Naive thymus-derived CD8-positive, alpha-beta T cell (primary cell): ENCODE measurements around the gene TMEM235. TPM values are rescaled to one million over a fixed set of nuclear protein-coding genes. Genes with fewer than 3 reads are reported as not detected.

Experiments used
- ATAC-seq, 2 donors: fragments of 150-1000 bp; cut with Tn5 transposase in 1 of 2; sonication (Bioruptor Pico), chemical (Tn5 transposase) in 1 of 2; 1 replicate in 1 of 2; 2 replicates in 1 of 2; pipeline ENCODE4 v1.10.0; 2021; ENCODE audit warnings: mild to moderate bottlenecking in 2 of 2, moderate library complexity in 2 of 2
- POLR2A ChIA-PET: fragments of 350-600 bp; sonication (Branson Sonifier 250); formaldehyde crosslinking; loops from one replicate; lab custom pipeline; 2021; ENCODE audit warnings: antibody characterized with exemption; lab: Charles Lee
- DNase-seq, 10 donors: peaks; one replicate each; pipeline versions ENCODE4 v3.0.0 to v3.0.0-alpha.2; 2020 to 2022
- H3K27ac Mint-ChIP-seq, 10 donors: one replicate each; pipeline ENCODE4 v1.8.0; 2020 to 2022; ENCODE audit warnings: mild to moderate bottlenecking in 10 of 10, mixed read lengths in 10 of 10, moderate library complexity in 4 of 10, inconsistent platforms in 1 of 10
- H3K27me3 Mint-ChIP-seq, 5 donors: one replicate each; pipeline ENCODE4 v1.8.0; 2021 to 2022; ENCODE audit warnings: mixed read lengths in 5 of 5
- H3K36me3 Mint-ChIP-seq, 3 donors: one replicate each; pipeline ENCODE4 v1.8.0; 2020 to 2022; ENCODE audit warnings: mixed read lengths in 3 of 3, mild to moderate bottlenecking in 2 of 3, inconsistent platforms in 1 of 3
- H3K4me1 Mint-ChIP-seq, 4 donors: one replicate each; pipeline ENCODE4 v1.8.0; 2021 to 2022; ENCODE audit warnings: mixed read lengths in 4 of 4
- H3K4me3 Mint-ChIP-seq, 10 donors: one replicate each; pipeline ENCODE4 v1.8.0; 2020 to 2022; ENCODE audit warnings: mild to moderate bottlenecking in 10 of 10, mixed read lengths in 10 of 10, moderate library complexity in 6 of 10, inconsistent platforms in 1 of 10
- H3K9me3 Mint-ChIP-seq, 9 donors: one replicate each; pipeline ENCODE4 v1.8.0; 2020 to 2022; ENCODE audit warnings: mixed read lengths in 9 of 9, mild to moderate bottlenecking in 3 of 9, inconsistent platforms in 1 of 9, moderate library complexity in 1 of 9
- polyA plus RNA-seq, 3 donors: library from polyadenylated mRNA; unstranded; fragments of 300-500 nt; fragmentation: Illumina TruSeq; gene quantifications; one replicate each; pipeline ENCODE4 v1.2.3, GENCODE V29; 2021
- total RNA-seq, 8 experiments: library from RNA in 2 of 8; stranded (reverse) in 2 of 8; gene quantifications; one replicate each; pipeline ENCODE4 v1.2.3 and lab custom pipeline; 2021 to 2026

Gene TMEM235
- total and polyA plus RNA-seq, 5 experiments from 2014 or later: not detected

DNA sequence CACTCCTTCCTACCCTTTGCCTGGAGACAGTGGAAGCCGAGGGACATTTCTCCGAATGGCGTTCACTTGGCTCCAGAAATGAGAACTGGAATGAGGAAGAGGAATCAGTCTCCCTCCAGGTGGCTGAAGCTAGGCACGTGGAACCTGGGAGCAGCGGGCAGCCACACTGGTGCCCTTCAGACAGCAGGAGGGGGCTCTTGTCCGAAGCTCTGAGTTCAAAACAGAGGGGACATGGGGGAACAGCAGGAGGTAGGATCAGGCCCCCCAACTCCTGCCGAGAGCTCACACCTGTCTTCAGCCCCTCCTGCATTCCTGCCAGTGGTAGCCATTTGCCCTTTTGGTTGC, 41.5 kb downstream of the TMEM235 start:
- DNase-seq: no peak
- ATAC-seq: no peak
- H3K36me3 Mint-ChIP-seq: no peaks in the 10 kb centered on the region
- peak overlapping the region in 8 of 10 donors; percentile 84 to 97 (median 94) for H3K27ac Mint-ChIP-seq
- no peaks in the 10 kb centered on the region for H3K9me3 Mint-ChIP-seq
- peak overlapping the region in 7 of 10 donors; percentile 42 to 72 (median 65) for H3K4me3 Mint-ChIP-seq
- peaks cover 0 to 2% (median 0%) of the 10 kb centered on the region in 5 donors for H3K27me3 Mint-ChIP-seq
- POLR2A ChIA-PET: interaction anchor here (0.9 to 1.6 kb wide), 2 partner anchors 9 to 11 kb away, joined by 3 to 4 read pairs; no protein-coding TSS in a partner anchor
- peaks cover 12 to 44% (median 37%) of the 10 kb centered on the region in 4 donors for H3K4me1 Mint-ChIP-seq

GRCh38 chr17:78273813-78274212, 42.4 kb downstream of the TMEM235 start:
- Mint-ChIP-seq H3K4me3 (no peak overlapping the region), H3K27ac (peak overlapping the region in 7 of 10 donors; percentile 23 to 96 (median 81)), H3K36me3 (no peaks in the 10 kb centered on the region), H3K4me1 (peaks cover 12 to 44% (median 37%) of the 10 kb centered on the region in 4 donors), H3K9me3 (no peaks in the 10 kb centered on the region), H3K27me3 (peaks cover 0 to 2% (median 0%) of the 10 kb centered on the region in 5 donors)
- ATAC-seq (no peak), DNase-seq (peak in 1 of 10 donors; percentile 59)
- POLR2A ChIA-PET: interaction anchor here (0.7 to 1.6 kb wide), 2 partner anchors 12 to 43 kb away, joined by 3 to 4 read pairs; no protein-coding TSS in a partner anchor

DNA sequence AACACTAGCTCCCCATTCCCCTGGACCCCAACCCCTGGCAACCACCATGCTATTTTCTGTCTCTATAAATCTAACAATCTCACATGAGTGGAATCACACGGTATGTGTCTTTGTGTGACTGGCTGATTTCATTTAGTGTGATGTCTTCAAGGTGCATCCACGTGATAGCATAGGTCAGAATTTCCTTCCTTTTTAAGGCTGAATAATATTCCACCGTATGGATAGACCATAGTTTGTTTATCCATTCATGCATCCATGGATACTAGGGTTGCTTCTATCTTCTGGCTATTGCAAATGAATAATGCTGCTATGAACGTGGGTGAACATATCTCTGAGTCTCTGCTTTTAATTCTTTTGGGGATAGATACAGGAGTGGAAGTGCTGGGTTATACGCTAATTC, 43.9 kb downstream of the TMEM235 start:
- POLR2A ChIA-PET: interaction anchor here (0.6 kb wide), 1 partner anchor 13 kb away, joined by 3 read pairs; no protein-coding TSS in a partner anchor
- DNase-seq (no peak), ATAC-seq (no peak)
- Mint-ChIP-seq H3K4me3 (peak overlapping the region in 2 of 10 donors; percentile 8 to 34), H3K27ac (peak overlapping the region in 6 of 10 donors; percentile 5 to 84 (median 24)), H3K9me3 (no peaks in the 10 kb centered on the region), H3K27me3 (peaks cover 0 to 2% (median 0%) of the 10 kb centered on the region in 5 donors), H3K36me3 (no peaks in the 10 kb centered on the region), H3K4me1 (peaks cover 14 to 43% (median 37%) of the 10 kb centered on the region in 4 donors)

DNA sequence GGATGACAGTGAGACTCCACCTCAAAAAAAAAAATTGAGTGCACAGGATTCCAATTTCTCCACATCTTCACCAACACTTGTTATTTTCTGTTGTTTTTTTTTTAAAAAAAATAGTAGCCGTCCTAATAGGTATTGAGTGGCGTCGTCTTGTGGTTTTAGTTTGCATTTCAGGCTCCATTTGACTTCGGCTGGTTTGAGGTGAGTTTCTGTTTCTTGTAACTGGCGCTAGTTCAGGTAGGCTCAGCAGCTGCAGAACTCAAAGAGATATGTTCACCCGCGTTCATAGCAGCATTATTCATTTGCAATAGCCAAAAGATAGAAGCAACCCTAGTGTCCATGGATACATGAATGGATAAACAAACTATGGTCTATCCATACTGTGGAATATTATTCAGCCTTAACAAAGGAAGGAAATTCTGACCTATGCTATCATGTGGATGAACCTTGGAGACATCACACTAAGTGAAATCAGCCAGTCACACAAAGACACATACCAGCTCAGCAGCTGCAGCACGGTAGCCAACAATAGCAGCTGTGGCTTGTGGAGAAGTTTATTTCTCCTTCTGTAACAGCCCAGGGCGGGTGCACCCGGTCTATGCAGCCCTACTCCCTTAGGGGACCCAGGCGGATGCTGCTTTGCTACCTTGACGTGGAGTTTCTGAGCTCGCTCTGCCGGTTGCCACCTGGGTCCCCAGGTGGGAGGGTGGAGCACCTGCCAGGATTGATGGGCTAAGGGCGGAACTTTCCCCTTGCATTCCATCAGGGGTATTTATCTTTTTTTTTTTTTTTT, 44.9 kb downstream of the TMEM235 start:
- peak in 1 of 10 donors; percentile 25 for DNase-seq
- Mint-ChIP-seq H3K36me3 (no peaks in the 10 kb centered on the region), H3K4me1 (peaks cover 14 to 34% (median 28%) of the 10 kb centered on the region in 4 donors), H3K9me3 (no peaks in the 10 kb centered on the region), H3K27ac (peak overlapping the region in 7 of 10 donors; percentile 17 to 90 (median 74)), H3K4me3 (peak overlapping the region in 1 of 10 donors; percentile 2), H3K27me3 (peaks cover 0 to 2% (median 0%) of the 10 kb centered on the region in 5 donors)
- ATAC-seq: peak in 1 of 2 donors; percentile 15
- POLR2A ChIA-PET: no interaction called here

DNA sequence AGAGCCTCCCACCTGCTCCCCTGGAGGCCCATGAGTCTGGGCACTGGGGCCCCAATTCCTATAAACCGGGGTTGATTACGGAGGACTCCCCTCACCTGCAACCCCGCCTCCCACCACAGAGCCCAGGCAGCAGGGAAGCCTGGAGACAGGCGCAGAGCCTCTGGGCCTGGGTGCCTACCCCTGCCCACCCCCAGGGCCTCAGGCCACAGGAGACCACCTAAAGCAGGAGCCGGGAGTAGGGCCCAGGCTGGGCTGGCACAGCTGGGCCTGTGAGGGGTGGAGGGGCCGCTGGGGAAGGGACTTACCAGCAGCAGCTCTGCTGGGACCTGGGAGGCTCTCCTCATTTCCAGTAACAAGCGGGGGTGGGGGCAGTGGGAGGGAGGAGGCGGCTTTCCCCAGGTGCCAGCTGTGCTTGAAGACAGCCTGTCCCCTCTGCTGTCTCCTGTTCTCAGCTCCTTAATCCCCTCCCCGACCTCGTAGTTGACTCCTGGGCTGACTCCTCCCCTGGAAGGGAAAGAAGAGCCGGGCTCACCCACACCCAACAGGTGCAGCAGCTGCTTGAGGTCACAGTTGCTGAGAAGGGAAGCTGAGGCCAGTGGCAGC, 46.8 kb downstream of the TMEM235 start:
- POLR2A ChIA-PET: no interaction called here
- ATAC-seq (no peak), DNase-seq (peak in 1 of 10 donors; percentile 41)
- H3K27me3 Mint-ChIP-seq: peaks cover 0 to 2% (median 0%) of the 10 kb centered on the region in 5 donors
- H3K4me1 Mint-ChIP-seq: peaks cover 7 to 19% (median 11%) of the 10 kb centered on the region in 4 donors
- no peaks in the 10 kb centered on the region for H3K9me3 Mint-ChIP-seq
- H3K4me3 Mint-ChIP-seq: no peak overlapping the region
- peak overlapping the region in 1 of 10 donors; percentile 66 for H3K27ac Mint-ChIP-seq
- H3K36me3 Mint-ChIP-seq: no peaks in the 10 kb centered on the region

DNA sequence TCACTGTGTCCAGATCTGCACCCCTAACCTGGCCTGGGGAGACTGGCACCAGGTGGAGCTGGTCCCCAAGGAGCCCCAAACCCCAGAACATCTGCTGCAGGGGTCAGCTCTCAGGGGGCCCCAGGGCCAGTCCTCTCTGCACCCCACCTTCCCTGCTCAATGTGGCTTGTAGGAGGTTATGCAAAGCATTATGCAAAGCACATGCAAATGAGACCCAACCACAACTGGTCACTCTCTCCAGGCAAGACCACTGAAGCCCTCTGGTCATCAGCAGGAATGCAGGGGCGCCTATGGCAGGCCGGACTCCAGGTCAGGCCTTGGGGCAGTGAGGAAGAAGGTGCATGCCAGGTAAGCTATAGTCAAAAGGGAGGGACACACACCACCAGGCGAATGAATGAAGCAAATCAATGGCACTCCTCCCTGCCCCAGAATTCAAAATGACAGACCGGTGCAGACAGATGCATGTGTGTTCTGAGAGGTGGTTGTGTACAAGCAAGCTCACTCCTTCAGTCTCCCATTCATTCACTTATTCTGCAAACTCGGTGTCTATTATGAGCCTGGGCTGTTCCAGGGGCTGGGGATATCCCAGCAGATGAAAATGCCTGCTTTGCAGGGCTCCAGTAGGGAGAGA, 48.0 kb downstream of the TMEM235 start:
- Mint-ChIP-seq H3K27me3 (peaks cover 0 to 2% (median 0%) of the 10 kb centered on the region in 5 donors), H3K4me3 (no peak overlapping the region), H3K9me3 (no peaks in the 10 kb centered on the region), H3K36me3 (no peaks in the 10 kb centered on the region), H3K27ac (peak overlapping the region in 1 of 10 donors; percentile 80), H3K4me1 (peaks cover 7 to 16% (median 11%) of the 10 kb centered on the region in 4 donors)
- POLR2A ChIA-PET: no interaction called here
- DNase-seq (peak in 1 of 10 donors; percentile 38), ATAC-seq (no peak)

- peaks cover 2 to 8% (median 4%) of the 10 kb centered on the region in 4 donors for H3K4me1 Mint-ChIP-seq
- no peaks in the 10 kb centered on the region for H3K36me3 Mint-ChIP-seq
- peak overlapping the region in 1 of 10 donors; percentile 17 for H3K27ac Mint-ChIP-seq
- POLR2A ChIA-PET: no interaction called here
- H3K4me3 Mint-ChIP-seq: no peak overlapping the region
- peak in 1 of 10 donors; percentile 22 for DNase-seq
- ATAC-seq: no peak
- no peaks in the 10 kb centered on the region for H3K27me3 Mint-ChIP-seq
- no peaks in the 10 kb centered on the region for H3K9me3 Mint-ChIP-seq
Measured at GRCh38 chr17:78281249-78281845, 49.9 kb downstream of the TMEM235 start.

DNA sequence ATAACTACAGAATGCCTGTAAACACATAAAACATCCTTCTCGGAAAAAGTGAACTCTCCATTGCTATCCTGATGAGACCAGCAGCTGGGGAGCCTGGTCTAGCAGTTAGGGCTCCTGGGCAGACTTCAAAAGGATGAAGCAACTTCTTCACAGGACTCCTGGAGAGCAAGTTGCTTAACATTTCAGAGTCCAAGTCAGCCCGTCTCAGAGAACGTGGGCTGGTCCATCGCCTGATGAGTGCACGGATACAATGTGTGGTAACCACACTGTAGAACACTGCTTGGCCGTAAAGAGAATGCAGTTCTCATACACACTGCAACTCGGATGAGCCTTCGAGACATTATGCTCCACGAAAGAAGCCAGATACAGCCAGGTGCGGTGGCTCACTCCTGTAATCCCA, 52.7 kb downstream of the TMEM235 start:
- POLR2A ChIA-PET: no interaction called here
- Mint-ChIP-seq H3K4me1 (peaks cover 0 to 8% (median 4%) of the 10 kb centered on the region in 4 donors), H3K4me3 (no peak overlapping the region), H3K27me3 (no peaks in the 10 kb centered on the region), H3K27ac (peak overlapping the region in 1 of 10 donors; percentile 35), H3K9me3 (no peaks in the 10 kb centered on the region), H3K36me3 (no peaks in the 10 kb centered on the region)
- DNase-seq: no peak
- no peak for ATAC-seq

- H3K27me3 Mint-ChIP-seq: no peaks in the 10 kb centered on the region
- peak overlapping the region in 3 of 10 donors; percentile 14 to 44 (median 31) for H3K27ac Mint-ChIP-seq
- DNase-seq (no peak), ATAC-seq (no peak)
- H3K36me3 Mint-ChIP-seq: no peaks in the 10 kb centered on the region
- peaks cover 0 to 3% (median 0%) of the 10 kb centered on the region in 4 donors for H3K4me1 Mint-ChIP-seq
- no peaks in the 10 kb centered on the region for H3K9me3 Mint-ChIP-seq
- POLR2A ChIA-PET: interaction anchor here (0.6 to 1.3 kb wide), 9 partner anchors 37 to 355 kb away, joined by 3 to 7 read pairs (median 4); no protein-coding TSS in a partner anchor
- no peak overlapping the region for H3K4me3 Mint-ChIP-seq
Measured at GRCh38 chr17:78289004-78289403, 57.6 kb downstream of the TMEM235 start.

- H3K27ac Mint-ChIP-seq: no peak overlapping the region
- peak; percentile 53 to 88 (median 70) for DNase-seq
- peaks cover 0 to 3% (median 0%) of the 10 kb centered on the region in 4 donors for H3K4me1 Mint-ChIP-seq
- ATAC-seq: peak; percentile 99 to 100
- no peaks in the 10 kb centered on the region for H3K27me3 Mint-ChIP-seq
- H3K36me3 Mint-ChIP-seq: no peaks in the 10 kb centered on the region
- POLR2A ChIA-PET: interaction anchor here (1.0 to 1.3 kb wide), 2 partner anchors 38 to 54 kb away, joined by 6 to 8 read pairs; no protein-coding TSS in a partner anchor
- H3K4me3 Mint-ChIP-seq: no peak overlapping the region
- H3K9me3 Mint-ChIP-seq: no peaks in the 10 kb centered on the region
Measured at GRCh38 chr17:78289802-78290363, 58.5 kb downstream of the TMEM235 start.
